HK-2 (cell line): ENCODE data around the gene NUBPL.
"Not testable (repeated sequence)": the region's sequence is repeated elsewhere in the genome, so short reads cannot be mapped to it uniquely, and the experiment has no call there.

Experiments used
- DNase-seq: peaks from one replicate; pipeline ENCODE4 v3.0.0-alpha.2; 2018; ENCODE audit not compliant: unreplicated experiment

NUBPL gene

GRCh38 chr14:31578266-31578665 is 17.1 kb downstream of the NUBPL start:
- no peak for DNase-seq

GRCh38 chr14:31578792-31579501 is 17.7 kb downstream of the NUBPL start:
- DNase-seq, result no peak

GRCh38 chr14:31580234-31580633 is 19.0 kb downstream of the NUBPL start:
- no peak for DNase-seq

GRCh38 chr14:31582286-31582691 is 21.1 kb downstream of the NUBPL start:
- DNase-seq, result no peak

- DNase-seq, result no peak
These were observed 21.7 kb downstream of the NUBPL start for GRCh38 chr14:31582836-31583452.

GRCh38 chr14:31590206-31590605 is 29.0 kb downstream of the NUBPL start:
- no peak for DNase-seq

- DNase-seq, result no peak
These were observed 30.9 kb downstream of the NUBPL start for GRCh38 chr14:31592122-31592521.

- no peak for DNase-seq
These were observed 31.4 kb downstream of the NUBPL start for GRCh38 chr14:31592631-31593030.

- DNase-seq, result no peak
These were observed 35.3 kb downstream of the NUBPL start for GRCh38 chr14:31596342-31597095.

- DNase-seq, result no peak
These were observed 44.5 kb downstream of the NUBPL start for GRCh38 chr14:31605702-31606101.

- DNase-seq, result no peak
These were observed 50.7 kb downstream of the NUBPL start for GRCh38 chr14:31611778-31612433.

GRCh38 chr14:31613188-31613587 is 52.0 kb downstream of the NUBPL start:
- no peak for DNase-seq

GRCh38 chr14:31618884-31619283 is 57.7 kb downstream of the NUBPL start:
- not testable (repeated sequence) for DNase-seq

GRCh38 chr14:31619440-31619839 is 58.2 kb downstream of the NUBPL start:
- no peak for DNase-seq

- not testable (repeated sequence) for DNase-seq
These were observed 59.7 kb downstream of the NUBPL start for GRCh38 chr14:31620898-31621297.

- no peak for DNase-seq
These were observed 60.9 kb downstream of the NUBPL start for GRCh38 chr14:31622060-31622459.

GRCh38 chr14:31652900-31653299 is 91.7 kb downstream of the NUBPL start:
- not testable (repeated sequence) for DNase-seq

GRCh38 chr14:31657917-31658316 is 96.7 kb downstream of the NUBPL start:
- DNase-seq, result no peak

GRCh38 chr14:31659278-31659677 is 98.1 kb downstream of the NUBPL start:
- DNase-seq, result no peak

- no peak for DNase-seq
These were observed 99.0 kb downstream of the NUBPL start for GRCh38 chr14:31660191-31660590.

- no peak for DNase-seq
These were observed 99.5 kb downstream of the NUBPL start for GRCh38 chr14:31660728-31661127.

GRCh38 chr14:31668348-31668747 is 107.1 kb downstream of the NUBPL start:
- no peak for DNase-seq
